K562 (cell line): Measurements from ENCODE around the gene MED29. TPM values are rescaled to one million over a fixed set of nuclear protein-coding genes. Genes with fewer than 3 reads are reported as not detected.

Source experiments
- ATF7 ChIP-seq: fragments of 450-650 bp; IDR thresholded peaks from 2 replicates; pipeline ENCODE4 v1.7.1; 2014; ENCODE audit warnings: mild to moderate bottlenecking, moderate library complexity
- BCLAF1 ChIP-seq, 2 experiments: fragments of 450-650 bp in 1 of 2; IDR thresholded peaks; 2 replicates each; pipeline ENCODE4 v1.6.1; 2011 to 2017; ENCODE audit warnings: low read depth in 2 of 2, antibody characterized with exemption in 1 of 2, borderline replicate concordance in 1 of 2, low read length in 1 of 2, mild to moderate bottlenecking in 1 of 2, mixed read lengths in 1 of 2; ENCODE audit not compliant: control insufficient read depth in 1 of 2
- C11orf30 ChIP-seq: fragments of 450-650 bp; IDR thresholded peaks from 2 replicates; pipeline ENCODE4 v1.6.1; 2016; ENCODE audit warnings: low read depth, mild to moderate bottlenecking
- DDX20 ChIP-seq: fragments of 450-650 bp; IDR thresholded peaks from 2 replicates; pipeline ENCODE4 v1.6.1; 2016; ENCODE audit warnings: missing genetic modification characterization, low read depth, mild to moderate bottlenecking, missing compliant biosample characterization, moderate library complexity
- GTF3C2 ChIP-seq: IDR thresholded peaks from 3 replicates; pipeline ENCODE4 v1.6.1; 2011; ENCODE audit warnings: borderline replicate concordance, mild to moderate bottlenecking, moderate library complexity; ENCODE audit not compliant: insufficient read length; ENCODE audit errors: extremely low read depth
- MEF2D ChIP-seq: conservative IDR thresholded peaks from 2 replicates; pipeline ENCODE4 v1.6.1; 2016; ENCODE audit warnings: low read depth, missing genetic modification characterization, missing compliant biosample characterization
- MITF ChIP-seq: IDR thresholded peaks from 2 replicates; pipeline ENCODE4 v1.6.1; 2014; ENCODE audit warnings: antibody characterized with exemption
- NFYB ChIP-seq: IDR thresholded peaks from 2 replicates; pipeline ENCODE4 v1.6.1; 2011; ENCODE audit warnings: mild to moderate bottlenecking, moderate library complexity; ENCODE audit not compliant: insufficient read length; ENCODE audit errors: extremely low read depth
- POLR2B ChIP-seq: fragments of 450-650 bp; IDR thresholded peaks from 2 replicates; pipeline ENCODE4 v1.6.1; 2018; ENCODE audit warnings: low read depth; ENCODE audit not compliant: partially characterized antibody
- PTRF ChIP-seq: fragments of 450-650 bp; IDR thresholded peaks from 2 replicates; pipeline ENCODE4 v1.6.1; 2016; ENCODE audit warnings: mild to moderate bottlenecking, missing genetic modification characterization, missing compliant biosample characterization
- RBBP5 ChIP-seq: fragments of 200-600 bp; sonication (generic); IDR thresholded peaks from 2 replicates; pipeline ENCODE4 v1.6.1; 2012; ENCODE audit warnings: borderline replicate concordance, mild to moderate bottlenecking, low read length, control low read depth, inconsistent platforms; ENCODE audit not compliant: insufficient read depth, poor library complexity, severe bottlenecking
- SAP30 ChIP-seq: fragments of 200-600 bp; sonication (generic); IDR thresholded peaks from 2 replicates; pipeline ENCODE4 v1.6.1; 2012; ENCODE audit warnings: borderline replicate concordance, low read depth, mild to moderate bottlenecking, moderate library complexity, low read length, control low read depth, inconsistent platforms; ENCODE audit not compliant: insufficient read depth, poor library complexity, severe bottlenecking
- SLC30A9 ChIP-seq: fragments of 250-450 bp; sonication (Bioruptor Pico); IDR thresholded peaks from 2 replicates; pipeline ENCODE4 v1.8.0; 2022; ENCODE audit warnings: mild to moderate bottlenecking, moderate library complexity
- SREBF2 ChIP-seq: sonication (generic); formaldehyde crosslinking; IDR thresholded peaks from 2 replicates; pipeline ENCODE4 v1.4.0; 2020; ENCODE audit warnings: mild to moderate bottlenecking, missing genetic modification reagents
- STAT5A ChIP-seq: IDR thresholded peaks from 2 replicates; pipeline ENCODE4 v1.6.1; 2012; ENCODE audit warnings: low read length, inconsistent platforms, borderline replicate concordance
- TBP ChIP-seq: optimal IDR thresholded peaks from 2 replicates; pipeline ENCODE3; 2011; ENCODE audit warnings: low read depth, low read length, improper control_type of control experiment
- TRIM24 ChIP-seq, 2 experiments: fragments of 450-650 bp; IDR thresholded peaks; 2 replicates each; pipeline ENCODE4 v1.6.1; 2016
- ZC3H8 ChIP-seq: fragments of 450-650 bp; IDR thresholded peaks from 2 replicates; pipeline ENCODE4 v1.6.1; 2017
- polyA plus RNA-seq, 8 experiments: library from polyadenylated mRNA; depleted of rRNA in 4 of 8; stranded (reverse) in 5 of 8; unstranded in 3 of 8; fragments of >200 nt; fragmentation: Nextera tagmentation in 2 of 8; fragmentation: Illumina TruSeq in 1 of 8; extraction: Ambion mirVana in 2 of 8; extraction: Trizol in 1 of 8; gene quantifications; 2 replicates each; pipeline versions ENCODE4 v1.2.1 to v1.2.3, GENCODE V29; 2011 to 2014; ENCODE audit warnings: inconsistent platforms in 1 of 8, missing spikeins in 1 of 8
- total RNA-seq, 7 experiments: library from RNA; depleted of rRNA in 6 of 7; stranded (reverse); fragments of >200 nt in 6 of 7; fragmentation: Illumina TruSeq in 2 of 7; extraction: Trizol in 2 of 7; gene quantifications; 2 replicates each; pipeline versions ENCODE4 v1.2.1 to v1.2.3, GENCODE V29; 2011 to 2021; ENCODE audit warnings: low replicate concordance in 1 of 7

The MED29 gene
- total and polyA plus RNA-seq, 9 of the 15 experiments (the other 6 are each of a cell fraction or from before 2014, with no cell fraction given): 1.8 to 22.6 (median 12.4) TPM

GRCh38 chr19:39390751-39391437 lies at the start of gene MED29, which contains the start of gene PAF1 (continued):
- TF ChIP-seq C11orf30 (peak; percentile 87), MEF2D (tag) (no peak), ATF7 (peak; percentile 99), MITF (no peak), DDX20 (tag) (no peak), SLC30A9 (CRISPR knock-in tag) (no peak), SAP30 (peak; percentile 47), RBBP5 (peak; percentile 83), NFYB (peak; percentile 87), PTRF (tag) (no peak), POLR2B (peak; percentile 85), TBP (peak; percentile 98), ZC3H8 (no peak), SREBF2 (CRISPR knock-in tag) (no peak), GTF3C2 (no peak), STAT5A (no peak), TRIM24 (IDR thresholded peaks at IDR 0.05) (no peak), BCLAF1 (IDR thresholded peaks at IDR 0.05; ENCODE audit: borderline replicate concordance in 1 of 2, control insufficient read depth in 1 of 2, low read depth in 2 of 2, low read length in 1 of 2) (no peak)
